Measurements from ENCODE around the gene GSTT2B.

Gene GSTT2B

GRCh38 chr22:24006914-24007214, 45.9 kb upstream of the GSTT2B start:
- H3K4me2 ChIP-seq (ENCODE audit: low read depth, low read length, poor library complexity, severe bottlenecking): no peak overlapping the region
- 0 out of 2 replicates have a peak, but pooled peaks cover 4% of the 10 kb centered on the region for H3F3A ChIP-seq (ENCODE audit: insufficient read depth)
- no peaks in the 10 kb centered on the region for H4K20me1 ChIP-seq (ENCODE audit: low read depth, low read length)
- no peak overlapping the region for H3K9ac ChIP-seq (ENCODE audit: low read length)
- TF ChIP-seq CTCF (IDR thresholded peaks at IDR 0.05; ENCODE audit: insufficient read depth, low read length, poor library complexity, severe bottlenecking) (no peak), EZH2phosphoT487 (conservative IDR thresholded peaks at IDR 0.05; ENCODE audit: low read length) (no peak)
- H3K79me2 ChIP-seq (ENCODE audit: insufficient read depth, low read length): peaks cover 5% of the 10 kb centered on the region
- H3K27me3 ChIP-seq (ENCODE audit: low read length): no peaks in the 10 kb centered on the region
- H3K4me3 ChIP-seq (ENCODE audit: insufficient read depth, low read length, poor library complexity, severe bottlenecking): no peak overlapping the region
- H3K27ac ChIP-seq (ENCODE audit: low read depth, low read length): no peak overlapping the region
- no peaks in the 10 kb centered on the region for H3K36me3 ChIP-seq (ENCODE audit: low read length)
- no peak overlapping the region for H2AFZ ChIP-seq (ENCODE audit: low read depth, low read length, severe bottlenecking)
- no peaks in the 10 kb centered on the region for H3K9me2 ChIP-seq (replicated peaks; ENCODE audit: insufficient read depth, low read length)
- peaks cover 10% of the 10 kb centered on the region; the same call in 1 of the 2 replicates for H3K9me3 ChIP-seq (ENCODE audit: insufficient read depth, low read length)

- Histone ChIP-seq H2AFZ (ENCODE audit: low read depth, low read length, severe bottlenecking) (no peak overlapping the region), H3F3A (ENCODE audit: insufficient read depth) (0 out of 2 replicates have a peak, but pooled peaks cover 4% of the 10 kb centered on the region), H3K9ac (ENCODE audit: low read length) (no peak overlapping the region), H3K4me3 (ENCODE audit: insufficient read depth, low read length, poor library complexity, severe bottlenecking) (no peak overlapping the region), H3K27ac (ENCODE audit: low read depth, low read length) (no peak overlapping the region), H3K79me2 (ENCODE audit: insufficient read depth, low read length) (no peaks in the 10 kb centered on the region), H3K9me2 (replicated peaks; ENCODE audit: insufficient read depth, low read length) (no peaks in the 10 kb centered on the region), H4K20me1 (ENCODE audit: low read depth, low read length) (no peaks in the 10 kb centered on the region), H3K4me2 (ENCODE audit: low read depth, low read length, poor library complexity, severe bottlenecking) (no peak overlapping the region), H3K36me3 (ENCODE audit: low read length) (no peaks in the 10 kb centered on the region), H3K9me3 (ENCODE audit: insufficient read depth, low read length) (peaks cover 10% of the 10 kb centered on the region; the same call in 1 of the 2 replicates), H3K27me3 (ENCODE audit: low read length) (no peaks in the 10 kb centered on the region)
- TF ChIP-seq CTCF (IDR thresholded peaks at IDR 0.05; ENCODE audit: insufficient read depth, low read length, poor library complexity, severe bottlenecking) (no peak), EZH2phosphoT487 (conservative IDR thresholded peaks at IDR 0.05; ENCODE audit: low read length) (no peak)
Observed at GRCh38 chr22:24006207-24006913, 45.4 kb upstream of the GSTT2B start.

GRCh38 chr22:24005201-24005600, 44.2 kb upstream of the GSTT2B start, which contains the start of gene GSTT4:
Gene GSTT4 (minus strand): TSS chr22:24005453. CDS start chr22:24005356, 97 bp downstream.
- Histone ChIP-seq H3K27me3 (ENCODE audit: low read length) (no peaks in the 10 kb centered on the region), H4K20me1 (ENCODE audit: low read depth, low read length) (no peaks in the 10 kb centered on the region), H3K27ac (ENCODE audit: low read depth, low read length) (no peak within 1 kb of the TSS), H3K4me3 (ENCODE audit: insufficient read depth, low read length, poor library complexity, severe bottlenecking) (no peak within 1 kb of the TSS), H3K36me3 (ENCODE audit: low read length) (no peaks in the 10 kb centered on the region), H3F3A (ENCODE audit: insufficient read depth) (0 out of 2 replicates have a peak, but pooled peaks cover under 1% of the 10 kb centered on the region), H3K9ac (ENCODE audit: low read length) (no peak within 1 kb of the TSS), H3K9me2 (replicated peaks; ENCODE audit: insufficient read depth, low read length) (no peaks in the 10 kb centered on the region), H3K79me2 (ENCODE audit: insufficient read depth, low read length) (no peaks in the 10 kb centered on the region), H3K4me2 (ENCODE audit: low read depth, low read length, poor library complexity, severe bottlenecking) (no peak within 1 kb of the TSS), H3K9me3 (ENCODE audit: insufficient read depth, low read length) (peaks cover 10% of the 10 kb centered on the region; the same call in 1 of the 2 replicates), H2AFZ (ENCODE audit: low read depth, low read length, severe bottlenecking) (no peak within 1 kb of the TSS)
- no peak for TF ChIP-seq CTCF (IDR thresholded peaks at IDR 0.05; ENCODE audit: insufficient read depth, low read length, poor library complexity, severe bottlenecking)
- TF ChIP-seq EZH2phosphoT487 (conservative IDR thresholded peaks at IDR 0.05; ENCODE audit: low read length): no peak
